ENCODE measurements around the gene LATS2. TPM values are rescaled to one million over a fixed set of nuclear protein-coding genes. Genes with fewer than 3 reads are reported as not detected.

LATS2 gene
- total RNA-seq, 1 experiment from 2014 or later: 8.6 TPM

GRCh38 chr13:21079761-21080592, 18.6 kb upstream of the LATS2 start:
- DNase-seq: no peak
- no peaks in the 10 kb centered on the region for H3K36me3 ChIP-seq (replicated peaks; ENCODE audit: control insufficient read depth, insufficient read depth, low read length)
- H3K4me3 ChIP-seq (ENCODE audit: insufficient read depth, low read depth, low read length): no peak overlapping the region
- no peaks in the 10 kb centered on the region for H3K27me3 ChIP-seq (ENCODE audit: control insufficient read depth, insufficient read depth, low read length)

GRCh38 chr13:21079221-21079620, 17.8 kb upstream of the LATS2 start:
- H3K36me3 ChIP-seq (replicated peaks; ENCODE audit: control insufficient read depth, insufficient read depth, low read length): no peaks in the 10 kb centered on the region
- no peak overlapping the region for H3K4me3 ChIP-seq (ENCODE audit: insufficient read depth, low read depth, low read length)
- no peaks in the 10 kb centered on the region for H3K27me3 ChIP-seq (ENCODE audit: control insufficient read depth, insufficient read depth, low read length)
- DNase-seq: no peak

DNA sequence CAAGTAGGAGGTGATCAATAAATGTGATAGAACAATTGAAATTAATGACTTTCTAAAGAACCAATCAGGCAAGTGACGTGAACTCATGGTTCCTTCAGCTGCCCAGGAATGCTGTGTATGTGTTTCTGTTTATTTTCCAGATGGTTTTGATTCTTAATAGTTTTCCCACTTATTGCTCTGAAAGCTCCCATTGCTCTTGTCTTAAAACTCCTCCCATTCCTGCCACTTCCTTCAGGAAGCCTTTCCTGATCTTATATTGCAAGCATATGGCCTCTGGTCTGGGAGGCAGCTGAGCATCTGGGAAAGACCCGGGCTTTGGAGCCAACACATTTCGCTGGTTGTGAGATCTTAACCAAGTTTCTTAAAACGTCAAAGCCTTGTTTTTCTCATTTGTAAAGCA, 17.1 kb upstream of the LATS2 start:
- H3K36me3 ChIP-seq (replicated peaks; ENCODE audit: control insufficient read depth, insufficient read depth, low read length): no peaks in the 10 kb centered on the region
- H3K4me3 ChIP-seq (ENCODE audit: insufficient read depth, low read depth, low read length): no peak overlapping the region
- no peaks in the 10 kb centered on the region for H3K27me3 ChIP-seq (ENCODE audit: control insufficient read depth, insufficient read depth, low read length)
- no peak for DNase-seq

DNA sequence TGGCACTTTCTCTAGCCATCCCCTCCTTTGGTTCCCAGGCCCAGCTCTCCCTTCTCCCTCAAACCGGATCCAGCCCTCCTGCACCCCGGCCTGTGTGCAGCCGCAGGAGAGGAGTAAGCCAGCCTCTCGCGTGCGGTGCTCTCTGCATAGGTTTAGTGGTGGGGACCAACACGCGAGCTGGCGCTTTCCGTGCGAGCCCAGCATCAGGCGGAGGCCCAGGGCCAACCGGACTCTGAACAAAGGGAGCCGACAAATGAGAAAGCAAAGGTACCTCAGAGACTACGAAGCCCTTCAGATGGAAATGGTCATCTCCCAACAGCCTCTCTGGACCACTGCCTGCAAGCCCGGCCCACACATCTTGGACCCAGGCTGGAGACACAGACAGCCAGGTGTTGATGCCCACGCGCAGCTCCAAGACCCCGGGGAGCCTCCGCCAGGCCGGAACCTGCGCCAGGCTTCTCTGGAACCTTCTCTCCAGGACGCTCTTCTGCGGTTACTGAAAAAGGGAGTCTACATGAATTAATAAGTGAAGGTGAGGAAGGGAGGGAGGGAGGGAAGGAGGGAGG, 16.5 kb upstream of the LATS2 start:
- Histone ChIP-seq H3K36me3 (replicated peaks; ENCODE audit: control insufficient read depth, insufficient read depth, low read length) (no peaks in the 10 kb centered on the region), H3K4me3 (ENCODE audit: insufficient read depth, low read depth, low read length) (no peak overlapping the region), H3K27me3 (ENCODE audit: control insufficient read depth, insufficient read depth, low read length) (no peaks in the 10 kb centered on the region)
- DNase-seq: peak; percentile 43

GRCh38 chr13:21077076-21077787, 15.8 kb upstream of the LATS2 start:
- no peak for DNase-seq
- Histone ChIP-seq H3K27me3 (ENCODE audit: control insufficient read depth, insufficient read depth, low read length) (no peaks in the 10 kb centered on the region), H3K4me3 (ENCODE audit: insufficient read depth, low read depth, low read length) (no peak overlapping the region), H3K36me3 (replicated peaks; ENCODE audit: control insufficient read depth, insufficient read depth, low read length) (no peaks in the 10 kb centered on the region)

DNA sequence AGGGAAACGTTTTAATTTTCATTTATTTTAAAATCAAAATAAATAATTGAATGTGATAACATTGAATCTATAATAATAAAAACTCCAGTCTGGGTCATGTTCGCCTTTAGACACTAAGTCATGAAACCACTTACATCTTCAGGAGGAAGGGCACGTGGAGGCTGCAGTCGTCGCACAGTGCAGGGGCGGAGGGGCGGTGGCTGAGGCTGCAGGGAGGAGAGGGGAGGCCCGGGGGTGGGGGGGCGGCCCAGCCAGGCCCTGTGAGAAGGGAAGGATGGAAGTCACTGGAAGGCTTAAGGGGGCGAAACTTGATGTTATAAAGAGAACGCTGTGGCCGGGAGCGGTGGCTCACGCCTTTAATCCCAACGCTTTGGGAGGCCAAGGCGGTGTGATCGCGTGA, 14.9 kb upstream of the LATS2 start:
- Histone ChIP-seq H3K27me3 (ENCODE audit: control insufficient read depth, insufficient read depth, low read length) (no peaks in the 10 kb centered on the region), H3K36me3 (replicated peaks; ENCODE audit: control insufficient read depth, insufficient read depth, low read length) (no peaks in the 10 kb centered on the region), H3K4me3 (ENCODE audit: insufficient read depth, low read depth, low read length) (no peak overlapping the region)
- peak; percentile 76 for DNase-seq

GRCh38 chr13:21075379-21076249, 14.2 kb upstream of the LATS2 start:
- H3K27me3 ChIP-seq (ENCODE audit: control insufficient read depth, insufficient read depth, low read length): no peaks in the 10 kb centered on the region
- H3K4me3 ChIP-seq (ENCODE audit: insufficient read depth, low read depth, low read length): peak overlapping the region; percentile 58
- no peaks in the 10 kb centered on the region for H3K36me3 ChIP-seq (replicated peaks; ENCODE audit: control insufficient read depth, insufficient read depth, low read length)
- DNase-seq: peak; percentile 84

GRCh38 chr13:21075011-21075378, 13.6 kb upstream of the LATS2 start:
- Histone ChIP-seq H3K27me3 (ENCODE audit: control insufficient read depth, insufficient read depth, low read length) (no peaks in the 10 kb centered on the region), H3K4me3 (ENCODE audit: insufficient read depth, low read depth, low read length) (peak overlapping the region; percentile 58; the same call in 1 of the 2 replicates), H3K36me3 (replicated peaks; ENCODE audit: control insufficient read depth, insufficient read depth, low read length) (no peaks in the 10 kb centered on the region)
- DNase-seq: peak; percentile 49

- H3K27me3 ChIP-seq (ENCODE audit: control insufficient read depth, insufficient read depth, low read length): no peaks in the 10 kb centered on the region
- peak; percentile 33 for DNase-seq
- no peaks in the 10 kb centered on the region for H3K36me3 ChIP-seq (replicated peaks; ENCODE audit: control insufficient read depth, insufficient read depth, low read length)
- H3K4me3 ChIP-seq (ENCODE audit: insufficient read depth, low read depth, low read length): no peak overlapping the region
Measured at GRCh38 chr13:21074546-21074945, 13.2 kb upstream of the LATS2 start.

GRCh38 chr13:21071924-21072323, 10.5 kb upstream of the LATS2 start:
- Histone ChIP-seq H3K4me3 (ENCODE audit: insufficient read depth, low read depth, low read length) (no peak overlapping the region), H3K36me3 (replicated peaks; ENCODE audit: control insufficient read depth, insufficient read depth, low read length) (no peaks in the 10 kb centered on the region), H3K27me3 (ENCODE audit: control insufficient read depth, insufficient read depth, low read length) (no peaks in the 10 kb centered on the region)
- DNase-seq: no peak

DNA sequence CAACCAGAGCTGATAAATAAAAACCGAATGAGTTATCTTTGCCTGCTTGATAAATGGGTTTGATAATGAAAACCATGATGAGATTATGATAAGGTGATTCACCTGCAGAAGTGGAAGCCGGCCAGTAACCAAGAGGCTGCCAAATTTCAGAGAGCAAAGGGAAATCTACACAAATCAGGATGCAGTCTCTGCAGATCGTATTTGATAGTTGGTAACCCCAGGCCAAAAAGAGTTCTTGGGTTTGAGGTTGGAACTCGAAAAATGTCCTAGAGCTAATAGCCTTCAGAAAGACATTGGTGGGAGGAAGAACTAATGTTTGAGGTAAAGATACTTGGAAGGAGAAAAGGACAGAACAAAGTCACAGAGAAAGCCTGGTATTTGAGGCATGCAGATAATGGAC, 9.6 kb upstream of the LATS2 start:
- no peaks in the 10 kb centered on the region for H3K27me3 ChIP-seq (ENCODE audit: control insufficient read depth, insufficient read depth, low read length)

DNA sequence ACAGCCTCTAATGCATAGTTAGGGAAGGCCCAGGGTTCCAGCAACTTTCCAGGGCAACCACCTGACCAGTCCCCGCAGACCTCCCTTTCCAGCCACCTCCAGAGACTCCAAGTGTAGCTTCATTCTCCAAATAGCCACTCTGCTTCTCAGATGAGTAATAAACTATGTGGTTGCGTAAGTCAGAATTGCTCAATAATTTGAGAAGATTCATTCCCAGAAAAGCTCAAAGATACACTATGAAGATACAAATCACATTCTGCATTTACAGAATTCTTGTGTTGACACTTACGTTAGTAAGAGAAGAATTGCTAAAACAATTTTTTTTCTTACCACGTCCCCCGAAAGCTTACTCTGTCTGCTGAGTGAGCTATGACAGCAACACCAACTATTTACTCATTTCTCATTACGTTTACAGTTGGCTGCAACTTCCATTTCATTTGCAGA, 8.2 kb upstream of the LATS2 start:
- Histone ChIP-seq H3K36me3 (replicated peaks; ENCODE audit: control insufficient read depth, insufficient read depth, low read length) (no peaks in the 10 kb centered on the region), H3K27me3 (ENCODE audit: control insufficient read depth, insufficient read depth, low read length) (no peaks in the 10 kb centered on the region), H3K4me3 (ENCODE audit: insufficient read depth, low read depth, low read length) (no peak overlapping the region)
- no peak for DNase-seq

More for the DNA sequence above, 9.6 kb upstream of the LATS2 start:
- no peaks in the 10 kb centered on the region for H3K36me3 ChIP-seq (replicated peaks; ENCODE audit: control insufficient read depth, insufficient read depth, low read length)
- no peak overlapping the region for H3K4me3 ChIP-seq (ENCODE audit: insufficient read depth, low read depth, low read length)
- DNase-seq: no peak

DNA sequence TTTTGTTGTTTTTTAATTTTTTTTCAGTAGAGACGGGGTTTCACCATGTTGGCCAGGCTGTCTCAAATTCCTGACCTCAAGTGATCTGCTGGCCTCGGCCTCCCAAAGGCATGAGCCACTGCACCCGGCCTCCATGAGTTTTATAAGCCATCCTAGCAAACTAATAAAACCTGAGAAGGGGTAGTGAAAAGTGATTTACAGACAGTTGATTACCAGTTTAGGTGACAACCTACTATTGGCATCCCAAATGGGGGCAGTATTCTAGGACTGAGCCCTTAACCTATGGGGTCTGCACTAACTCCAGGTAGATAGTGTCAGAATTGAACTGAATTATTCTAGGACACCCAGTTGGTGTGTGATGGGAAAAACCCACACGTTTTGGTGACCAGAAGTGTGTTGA, 6.5 kb upstream of the LATS2 start:
- Histone ChIP-seq H3K27me3 (ENCODE audit: control insufficient read depth, insufficient read depth, low read length) (no peaks in the 10 kb centered on the region), H3K36me3 (replicated peaks; ENCODE audit: control insufficient read depth, insufficient read depth, low read length) (no peaks in the 10 kb centered on the region), H3K4me3 (ENCODE audit: insufficient read depth, low read depth, low read length) (no peak overlapping the region)
- no peak for DNase-seq

DNA sequence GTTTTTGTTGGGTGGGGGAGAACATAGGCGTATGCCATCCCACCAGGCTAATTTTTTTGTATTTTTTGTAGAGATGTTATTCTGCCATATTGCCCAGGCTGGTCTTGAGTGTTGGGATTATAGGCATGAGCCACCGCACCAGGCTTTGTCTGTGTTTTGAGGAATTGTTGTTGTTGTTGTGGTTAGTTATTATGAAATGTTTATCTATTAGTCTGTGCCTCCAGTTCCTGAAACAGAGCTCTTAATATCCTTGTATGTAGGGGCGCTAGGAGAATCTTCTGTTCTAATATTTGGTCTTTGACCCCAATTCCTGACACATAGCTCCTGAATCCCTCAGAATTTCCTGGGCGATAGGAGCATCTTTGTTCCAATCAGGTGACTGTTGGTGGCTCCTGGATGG, 5.6 kb upstream of the LATS2 start:
- no peak for DNase-seq
- Histone ChIP-seq H3K4me3 (ENCODE audit: insufficient read depth, low read depth, low read length) (no peak overlapping the region), H3K36me3 (replicated peaks; ENCODE audit: control insufficient read depth, insufficient read depth, low read length) (no peaks in the 10 kb centered on the region), H3K27me3 (ENCODE audit: control insufficient read depth, insufficient read depth, low read length) (no peaks in the 10 kb centered on the region)

All from H7 (cell line).